Islet of Langerhans (tissue), 1 donor: ENCODE results near the gene TTLL13.

Experiments used
- FAIRE-seq: peaks from one replicate; lab custom pipeline; 2011; peaks lifted over from hg19 to GRCh38; lab: Jason Lieb, UNC

The TTLL13 gene

GRCh38 chr15:90214553-90215196 is 34.7 kb upstream of the TTLL13 start:
- no peak for FAIRE-seq

- FAIRE-seq, result no peak
Measured at GRCh38 chr15:90217671-90218394, 31.5 kb upstream of the TTLL13 start.

- no peak for FAIRE-seq
Measured at GRCh38 chr15:90219421-90220141, 29.8 kb upstream of the TTLL13 start.

GRCh38 chr15:90221246-90221900 is 28.0 kb upstream of the TTLL13 start:
- no peak for FAIRE-seq

GRCh38 chr15:90222547-90222946 is 26.8 kb upstream of the TTLL13 start:
- FAIRE-seq, result no peak

GRCh38 chr15:90223441-90224165 is 25.8 kb upstream of the TTLL13 start:
- no peak for FAIRE-seq

GRCh38 chr15:90225047-90225446 is 24.3 kb upstream of the TTLL13 start:
- FAIRE-seq, result no peak

- no peak for FAIRE-seq
Measured at GRCh38 chr15:90225504-90226234, 23.7 kb upstream of the TTLL13 start.

GRCh38 chr15:90227336-90227735 is 22.0 kb upstream of the TTLL13 start:
- no peak for FAIRE-seq

- no peak for FAIRE-seq
Measured at GRCh38 chr15:90227816-90228772, 21.3 kb upstream of the TTLL13 start.

GRCh38 chr15:90228960-90229359 is 20.4 kb upstream of the TTLL13 start:
- FAIRE-seq, result no peak

GRCh38 chr15:90230071-90230494 is 19.3 kb upstream of the TTLL13 start:
- no peak for FAIRE-seq

- FAIRE-seq, result no peak
Measured at GRCh38 chr15:90230610-90231009, 18.7 kb upstream of the TTLL13 start.

- FAIRE-seq, result no peak
Measured at GRCh38 chr15:90231028-90232017, 18.0 kb upstream of the TTLL13 start.

GRCh38 chr15:90232196-90232595 is 17.2 kb upstream of the TTLL13 start:
- no peak for FAIRE-seq

- FAIRE-seq, result no peak
Measured at GRCh38 chr15:90232941-90233386, 16.4 kb upstream of the TTLL13 start.

- FAIRE-seq, result no peak
Measured at GRCh38 chr15:90233387-90234095, 15.8 kb upstream of the TTLL13 start, which contains the start of gene CIB1. Gene CIB1, minus strand, starts transcription at chr15:90233941. Its CDS starts 56 bp downstream, at chr15:90233885.
